ENCODE measurements around the gene CDK17. TPM values are rescaled to one million over a fixed set of nuclear protein-coding genes. Genes with fewer than 3 reads are reported as not detected.

Gene CDK17
- total RNA-seq, 2 donors from 2014 or later: 13.2 to 23.4 TPM

DNA sequence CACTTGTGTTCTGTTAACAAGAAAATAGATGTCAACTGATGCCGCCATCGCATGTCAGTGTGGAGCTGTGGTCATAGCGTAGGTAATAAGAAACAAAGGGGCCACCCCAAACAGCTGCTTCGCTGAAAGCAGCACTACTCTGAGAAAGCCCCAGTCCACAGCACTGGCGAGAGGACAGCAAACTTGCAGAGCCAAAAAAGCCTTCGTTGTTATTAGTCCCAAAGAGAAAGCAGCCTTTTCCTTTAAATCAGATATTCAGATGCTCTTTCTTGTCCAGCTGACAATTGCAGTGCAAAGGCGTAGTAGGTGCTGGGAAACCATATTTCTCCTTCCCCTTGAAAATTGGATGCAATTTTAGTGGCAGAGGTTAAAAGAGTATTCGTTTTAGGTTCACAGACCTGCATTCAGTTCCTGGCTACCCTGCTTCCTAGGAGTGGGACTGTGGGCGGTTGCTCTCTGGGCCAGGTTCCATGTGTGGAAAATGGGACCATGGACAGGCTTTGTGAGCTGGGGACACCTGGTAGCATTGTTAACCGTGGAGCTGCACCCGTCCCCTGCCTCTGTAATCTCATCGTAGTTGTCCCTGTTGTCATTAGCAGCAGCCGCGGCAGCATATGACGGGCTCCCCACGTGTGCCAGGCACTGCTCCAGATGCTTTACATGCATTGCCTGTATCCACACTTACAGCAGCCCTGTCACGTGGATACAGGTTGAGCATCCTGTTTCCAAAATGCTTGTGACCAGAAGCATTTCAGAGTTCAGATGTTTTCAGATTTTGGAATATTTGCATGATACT lies 151.9 kb downstream of the CDK17 start:
- Histone ChIP-seq H3K9me3 (no peaks in the 10 kb centered on the region), H3K4me1 (no peaks in the 10 kb centered on the region), H3K36me3 (no peaks in the 10 kb centered on the region), H3K9ac (ENCODE audit: low read depth in 2 of 2, low read length in 2 of 2) (no peak overlapping the region), H3K27ac (no peak overlapping the region), H3K27me3 (no peaks in the 10 kb centered on the region), H3K4me3 (no peak overlapping the region)
- intact Hi-C loops (cut with DNase I): no loop called here
- TF ChIP-seq, protein P1, sequence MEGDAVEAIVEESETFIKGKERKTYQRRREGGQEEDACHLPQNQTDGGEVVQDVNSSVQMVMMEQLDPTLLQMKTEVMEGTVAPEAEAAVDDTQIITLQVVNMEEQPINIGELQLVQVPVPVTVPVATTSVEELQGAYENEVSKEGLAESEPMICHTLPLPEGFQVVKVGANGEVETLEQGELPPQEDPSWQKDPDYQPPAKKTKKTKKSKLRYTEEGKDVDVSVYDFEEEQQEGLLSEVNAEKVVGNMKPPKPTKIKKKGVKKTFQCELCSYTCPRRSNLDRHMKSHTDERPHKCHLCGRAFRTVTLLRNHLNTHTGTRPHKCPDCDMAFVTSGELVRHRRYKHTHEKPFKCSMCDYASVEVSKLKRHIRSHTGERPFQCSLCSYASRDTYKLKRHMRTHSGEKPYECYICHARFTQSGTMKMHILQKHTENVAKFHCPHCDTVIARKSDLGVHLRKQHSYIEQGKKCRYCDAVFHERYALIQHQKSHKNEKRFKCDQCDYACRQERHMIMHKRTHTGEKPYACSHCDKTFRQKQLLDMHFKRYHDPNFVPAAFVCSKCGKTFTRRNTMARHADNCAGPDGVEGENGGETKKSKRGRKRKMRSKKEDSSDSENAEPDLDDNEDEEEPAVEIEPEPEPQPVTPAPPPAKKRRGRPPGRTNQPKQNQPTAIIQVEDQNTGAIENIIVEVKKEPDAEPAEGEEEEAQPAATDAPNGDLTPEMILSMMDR (IDR thresholded peaks at IDR 0.05): no peak
- DNase-seq: no peak

DNA sequence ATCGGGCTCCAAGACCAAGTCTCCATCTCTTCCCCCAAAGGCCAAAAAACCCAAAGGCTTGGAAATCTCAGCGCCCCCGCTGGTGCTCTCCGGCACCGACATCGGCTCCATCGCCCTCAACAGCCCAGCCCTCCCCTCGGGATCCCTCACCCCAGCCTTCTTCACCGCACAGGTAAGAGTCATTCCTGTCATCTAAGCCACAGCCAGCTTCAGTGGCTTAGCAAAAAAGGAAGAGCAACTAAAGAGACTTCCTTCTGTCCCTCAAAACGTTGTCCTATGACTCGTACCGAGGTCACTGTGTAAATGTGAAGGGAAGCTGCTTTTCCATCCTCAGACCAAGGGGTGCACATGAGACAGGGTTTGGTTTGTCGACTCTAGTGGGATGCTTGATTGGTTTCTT lies 152.7 kb downstream of the CDK17 start:
- Histone ChIP-seq H3K9ac (ENCODE audit: low read depth in 2 of 2, low read length in 2 of 2) (no peak overlapping the region), H3K4me1 (no peaks in the 10 kb centered on the region), H3K27ac (no peak overlapping the region), H3K9me3 (no peaks in the 10 kb centered on the region), H3K4me3 (no peak overlapping the region), H3K27me3 (no peaks in the 10 kb centered on the region), H3K36me3 (no peaks in the 10 kb centered on the region)
- intact Hi-C loops (cut with DNase I): no loop called here
- TF ChIP-seq, protein P1 (IDR thresholded peaks at IDR 0.05): no peak
- no peak for DNase-seq

DNA sequence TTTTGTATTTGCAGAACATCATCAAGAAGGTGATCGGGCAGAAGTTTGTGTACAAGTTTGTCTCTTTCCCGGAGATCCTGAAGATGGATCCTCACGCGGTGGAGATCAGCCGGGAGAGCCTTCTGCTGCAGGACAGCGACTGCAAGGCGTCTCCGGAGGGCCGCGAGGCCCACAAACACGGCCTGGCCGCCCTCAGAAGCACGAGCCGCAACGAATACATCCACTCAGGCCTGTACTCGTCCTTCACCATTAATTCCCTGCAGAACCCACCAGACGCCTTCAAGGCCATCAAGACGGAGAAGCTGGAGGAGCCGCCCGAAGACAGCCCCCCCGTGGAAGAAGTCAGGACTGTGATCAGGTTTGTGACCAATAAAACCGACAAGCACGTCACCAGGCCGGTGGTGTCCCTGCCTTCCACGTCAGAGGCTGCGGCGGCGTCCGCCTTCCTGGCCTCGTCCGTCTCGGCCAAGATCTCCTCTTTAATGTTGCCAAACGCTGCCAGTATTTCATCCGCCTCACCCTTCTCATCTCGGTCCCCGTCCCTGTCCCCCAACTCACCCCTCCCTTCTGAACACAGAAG lies 153.2 kb downstream of the CDK17 start:
- TF ChIP-seq, protein P1 (IDR thresholded peaks at IDR 0.05): no peak
- H3K9me3 ChIP-seq: no peaks in the 10 kb centered on the region
- H3K27me3 ChIP-seq: no peaks in the 10 kb centered on the region
- H3K36me3 ChIP-seq: no peaks in the 10 kb centered on the region
- intact Hi-C loops (cut with DNase I): no loop called here
- H3K4me3 ChIP-seq: no peak overlapping the region
- no peak overlapping the region for H3K9ac ChIP-seq (ENCODE audit: low read depth in 2 of 2, low read length in 2 of 2)
- no peak overlapping the region for H3K27ac ChIP-seq
- no peaks in the 10 kb centered on the region for H3K4me1 ChIP-seq
- DNase-seq: no peak

DNA sequence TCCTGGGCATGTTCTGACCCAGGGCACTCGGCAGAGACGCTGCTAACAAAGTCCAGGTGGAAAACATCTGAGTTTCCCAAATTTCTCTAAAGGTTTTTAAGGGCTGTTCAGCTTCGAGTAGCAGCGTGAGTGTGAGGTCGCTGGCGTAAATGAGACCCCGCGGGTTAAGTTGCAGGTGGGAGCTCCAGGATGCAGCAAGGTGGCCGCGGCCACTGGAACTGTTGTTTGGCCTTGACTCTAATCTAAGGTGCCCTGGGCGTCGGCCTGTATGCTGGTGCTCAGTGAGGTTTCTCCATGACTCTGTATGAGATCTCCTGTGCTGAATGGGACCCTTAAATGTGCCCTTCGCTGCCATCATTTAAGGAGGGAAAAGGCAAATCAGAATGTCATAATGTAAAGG lies 155.4 kb downstream of the CDK17 start:
- TF ChIP-seq, protein P1 (IDR thresholded peaks at IDR 0.05): no peak
- H3K9ac ChIP-seq (ENCODE audit: low read depth in 2 of 2, low read length in 2 of 2): no peak overlapping the region
- intact Hi-C loops (cut with DNase I): no loop called here
- no peak overlapping the region for H3K27ac ChIP-seq
- no peaks in the 10 kb centered on the region for H3K27me3 ChIP-seq
- no peak for DNase-seq
- no peak overlapping the region for H3K4me3 ChIP-seq
- H3K4me1 ChIP-seq: no peaks in the 10 kb centered on the region
- H3K9me3 ChIP-seq: no peaks in the 10 kb centered on the region
- H3K36me3 ChIP-seq: no peaks in the 10 kb centered on the region

DNA sequence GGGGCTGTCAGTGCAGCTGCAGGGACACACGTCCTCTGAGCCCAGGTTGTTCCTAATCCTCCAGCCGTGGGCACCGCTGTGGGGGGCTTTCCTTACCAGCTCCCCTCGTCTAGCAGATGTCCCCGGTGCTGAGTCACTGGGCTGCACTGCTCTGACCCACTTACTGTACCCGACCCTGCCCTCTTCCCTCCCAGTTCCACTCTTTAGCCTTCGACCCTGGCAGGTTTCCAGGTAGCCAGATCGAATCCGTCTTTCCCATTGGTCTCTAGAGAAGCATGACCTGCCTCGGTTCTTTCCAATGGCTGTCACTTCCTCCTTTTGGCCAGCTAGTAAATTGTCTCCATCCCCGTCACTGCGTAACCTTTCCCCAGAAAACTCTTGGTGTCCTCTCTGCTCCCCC lies 157.6 kb downstream of the CDK17 start:
- H3K27ac ChIP-seq: peak overlapping the region; percentile 60
- TF ChIP-seq, protein P1 (IDR thresholded peaks at IDR 0.05): no peak
- DNase-seq: no peak

More for the DNA sequence above, 157.6 kb downstream of the CDK17 start:
- intact Hi-C loops (cut with DNase I): no loop called here
- Histone ChIP-seq H3K4me3 (no peak overlapping the region), H3K9me3 (no peaks in the 10 kb centered on the region), H3K4me1 (no peaks in the 10 kb centered on the region), H3K27me3 (no peaks in the 10 kb centered on the region), H3K36me3 (no peaks in the 10 kb centered on the region), H3K9ac (ENCODE audit: low read depth in 2 of 2, low read length in 2 of 2) (no peak overlapping the region)

Data from colonic mucosa (tissue), 4 donors.